SK-N-MC (cell line): Measurements from ENCODE around the gene GSK3B.

Experiments
- EZH2 ChIP-seq: fragments of 200-600 bp; sonication (generic); IDR thresholded peaks from one replicate; pipeline ENCODE4 v1.6.1; 2017; ENCODE audit warnings: antibody characterized with exemption
- FOXP2 ChIP-seq: optimal IDR thresholded peaks from 2 replicates; pipeline ENCODE3; 2011; ENCODE audit warnings: mild to moderate bottlenecking, moderate library complexity; ENCODE audit not compliant: insufficient read depth; ENCODE audit errors: extremely low read length, control extremely low read depth
- POLR2AphosphoS5 ChIP-seq: IDR thresholded peaks from 2 replicates; pipeline ENCODE4 v1.6.1; 2012; ENCODE audit warnings: mild to moderate bottlenecking, low read depth, low read length, borderline replicate concordance

DNA sequence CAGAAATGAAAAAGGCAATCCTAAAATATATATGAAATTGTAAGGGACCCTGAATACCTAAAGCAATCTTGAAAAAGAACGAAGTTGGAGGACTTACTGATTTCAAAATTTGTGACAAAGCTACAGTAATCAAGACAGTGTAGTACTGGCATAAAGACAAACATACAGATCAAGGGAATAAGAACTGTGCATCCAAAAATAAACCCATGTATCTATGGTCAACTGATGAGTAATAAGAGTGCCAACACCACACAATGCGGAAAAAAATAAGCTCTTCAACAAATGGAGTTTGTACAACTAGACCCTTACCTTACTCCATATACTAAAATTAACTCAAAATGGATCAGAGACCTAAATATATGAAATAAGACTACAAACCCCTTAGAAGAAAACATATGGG, 29.6 kb downstream of the GSK3B start:
- TF ChIP-seq POLR2AphosphoS5 = no peak
- TF ChIP-seq EZH2 = no peak
- TF ChIP-seq FOXP2 = no peak
